Osteocyte (in vitro differentiated cells): Measurements from ENCODE around the gene AMHR2. TPM values are rescaled to one million over a fixed set of nuclear protein-coding genes. Genes with fewer than 3 reads are reported as not detected.
"Not testable (repeated sequence)": the region's sequence is repeated elsewhere in the genome, so short reads cannot be mapped to it uniquely, and the experiment has no call there.

ENCODE experiments used
- DNase-seq: peaks from one replicate; pipeline ENCODE4 v3.0.0; 2021; ENCODE audit warnings: mixed read lengths; ENCODE audit not compliant: unreplicated experiment; ENCODE audit errors: extremely low spot score
- H3K27ac Mint-ChIP-seq: one replicate; pipeline ENCODE4 v1.8.0; 2021; ENCODE audit warnings: mild to moderate bottlenecking, mixed read lengths; ENCODE audit not compliant: unreplicated experiment
- H3K27me3 Mint-ChIP-seq: one replicate; pipeline ENCODE4 v1.8.0; 2021; ENCODE audit warnings: mixed read lengths; ENCODE audit not compliant: unreplicated experiment
- H3K36me3 Mint-ChIP-seq: one replicate; pipeline ENCODE4 v1.8.0; 2021; ENCODE audit warnings: mixed read lengths; ENCODE audit not compliant: unreplicated experiment
- H3K4me1 Mint-ChIP-seq: one replicate; pipeline ENCODE4 v1.8.0; 2021; ENCODE audit warnings: mixed read lengths; ENCODE audit not compliant: unreplicated experiment
- H3K4me3 Mint-ChIP-seq: one replicate; pipeline ENCODE4 v1.8.0; 2021; ENCODE audit warnings: mild to moderate bottlenecking, moderate library complexity, mixed read lengths; ENCODE audit not compliant: unreplicated experiment
- H3K9me3 Mint-ChIP-seq: one replicate; pipeline ENCODE4 v1.8.0; 2021; ENCODE audit warnings: mixed read lengths; ENCODE audit not compliant: unreplicated experiment
- CTCF ChIP-seq: fragments of 200-600 bp; sonication (generic); IDR thresholded peaks from 2 replicates; pipeline ENCODE4 v1.5.0; 2021; ENCODE audit warnings: antibody characterized with exemption, mild to moderate bottlenecking, moderate library complexity
- total RNA-seq: library from RNA; stranded (reverse); gene quantifications from 2 replicates; pipeline ENCODE4 v1.2.1, GENCODE V29; 2021

The AMHR2 gene
- total RNA-seq, 1 donor from 2014 or later, result not detected

- no peak overlapping the region for H3K27ac Mint-ChIP-seq
- no peaks in the 10 kb centered on the region for H3K4me1 Mint-ChIP-seq
- H3K4me3 Mint-ChIP-seq, result no peak overlapping the region
- no peak for DNase-seq
- TF ChIP-seq CTCF, result no peak
- peaks cover 11% of the 10 kb centered on the region for H3K36me3 Mint-ChIP-seq
- no peaks in the 10 kb centered on the region for H3K27me3 Mint-ChIP-seq
- H3K9me3 Mint-ChIP-seq, result no peaks in the 10 kb centered on the region
Measured at GRCh38 chr12:53402871-53403270, 20.8 kb upstream of the AMHR2 start.

GRCh38 chr12:53410951-53411350 is 12.7 kb upstream of the AMHR2 start:
- H3K4me1 Mint-ChIP-seq, result peaks cover 27% of the 10 kb centered on the region
- peaks cover 34% of the 10 kb centered on the region for H3K36me3 Mint-ChIP-seq
- H3K9me3 Mint-ChIP-seq, result no peaks in the 10 kb centered on the region
- no peaks in the 10 kb centered on the region for H3K27me3 Mint-ChIP-seq
- no peak overlapping the region for H3K4me3 Mint-ChIP-seq
- no peak overlapping the region for H3K27ac Mint-ChIP-seq
- TF ChIP-seq CTCF, result no peak
- no peak for DNase-seq

GRCh38 chr12:53413485-53414204 is 10.0 kb upstream of the AMHR2 start:
- TF ChIP-seq CTCF, result no peak

GRCh38 chr12:53414756-53415417 is 8.8 kb upstream of the AMHR2 start:
- H3K9me3 Mint-ChIP-seq, result no peaks in the 10 kb centered on the region
- no peak overlapping the region for H3K4me3 Mint-ChIP-seq
- H3K36me3 Mint-ChIP-seq, result peaks cover 20% of the 10 kb centered on the region
- no peak overlapping the region for H3K27ac Mint-ChIP-seq
- TF ChIP-seq CTCF, result no peak
- peaks cover 33% of the 10 kb centered on the region for H3K4me1 Mint-ChIP-seq
- H3K27me3 Mint-ChIP-seq, result no peaks in the 10 kb centered on the region
- DNase-seq, result no peak

More at GRCh38 chr12:53413485-53414204, 10.0 kb upstream of the AMHR2 start:
- Mint-ChIP-seq H3K27ac (peak overlapping the region; percentile 23), H3K4me1 (peaks cover 33% of the 10 kb centered on the region), H3K9me3 (no peaks in the 10 kb centered on the region), H3K4me3 (no peak overlapping the region), H3K27me3 (no peaks in the 10 kb centered on the region), H3K36me3 (peaks cover 30% of the 10 kb centered on the region)
- DNase-seq, result no peak

- not testable (repeated sequence) for H3K4me3 Mint-ChIP-seq, DNase-seq, H3K27me3 Mint-ChIP-seq, H3K9me3 Mint-ChIP-seq
- peak overlapping the region; percentile 29 for H3K27ac Mint-ChIP-seq
- H3K36me3 Mint-ChIP-seq, result peaks cover 15% of the 10 kb centered on the region
- peaks cover 35% of the 10 kb centered on the region for H3K4me1 Mint-ChIP-seq
Measured at GRCh38 chr12:53415752-53416389, 7.8 kb upstream of the AMHR2 start.

GRCh38 chr12:53417291-53417816 is 6.3 kb upstream of the AMHR2 start:
- H3K4me1 Mint-ChIP-seq, result peaks cover 34% of the 10 kb centered on the region
- H3K4me3 Mint-ChIP-seq, H3K36me3 Mint-ChIP-seq, H3K9me3 Mint-ChIP-seq, DNase-seq, H3K27ac Mint-ChIP-seq, H3K27me3 Mint-ChIP-seq: not testable (repeated sequence)
